Kidney tubule cell (primary cell): ENCODE results near the gene MMP2.

ENCODE experiments used
- DNase-seq: peaks from one replicate; pipeline ENCODE4 v3.0.0-alpha.2; 2018; ENCODE audit warnings: low spot score

MMP2 gene

DNA sequence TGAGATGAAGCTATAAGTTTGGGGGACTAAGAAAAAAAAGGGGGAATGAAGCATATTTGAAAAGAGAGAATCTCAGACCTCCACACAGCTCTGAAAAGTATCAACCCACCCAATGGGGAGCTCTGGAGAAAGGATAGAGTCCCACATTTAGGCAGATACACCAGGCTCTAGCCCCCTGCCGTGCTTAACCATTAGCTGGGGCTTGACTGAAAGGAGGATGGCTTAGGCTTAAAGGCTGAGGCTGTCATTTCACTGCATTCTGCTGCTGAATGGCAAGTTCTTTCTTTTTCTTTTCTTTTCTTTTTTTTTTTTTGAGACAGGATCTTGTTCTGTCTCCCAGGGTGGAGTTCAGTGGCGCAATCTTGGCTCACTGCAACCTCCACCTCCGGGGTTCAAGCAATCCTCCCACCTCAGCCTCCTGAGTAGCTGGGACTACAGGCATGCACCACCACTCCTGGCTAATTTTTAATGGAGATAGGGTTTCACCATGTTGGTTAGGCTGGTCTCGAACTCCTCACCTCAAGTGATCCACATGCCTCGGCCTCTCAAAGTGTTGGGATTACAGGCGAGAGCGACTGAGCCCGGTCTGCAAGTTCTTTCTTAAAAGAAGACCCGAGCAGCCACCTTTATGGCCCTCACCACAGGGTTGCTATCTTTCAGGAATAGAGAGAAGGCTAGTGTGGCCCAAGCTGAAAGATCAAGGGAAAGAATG is 9.0 kb upstream of the MMP2 start:
- DNase-seq, result no peak

DNA sequence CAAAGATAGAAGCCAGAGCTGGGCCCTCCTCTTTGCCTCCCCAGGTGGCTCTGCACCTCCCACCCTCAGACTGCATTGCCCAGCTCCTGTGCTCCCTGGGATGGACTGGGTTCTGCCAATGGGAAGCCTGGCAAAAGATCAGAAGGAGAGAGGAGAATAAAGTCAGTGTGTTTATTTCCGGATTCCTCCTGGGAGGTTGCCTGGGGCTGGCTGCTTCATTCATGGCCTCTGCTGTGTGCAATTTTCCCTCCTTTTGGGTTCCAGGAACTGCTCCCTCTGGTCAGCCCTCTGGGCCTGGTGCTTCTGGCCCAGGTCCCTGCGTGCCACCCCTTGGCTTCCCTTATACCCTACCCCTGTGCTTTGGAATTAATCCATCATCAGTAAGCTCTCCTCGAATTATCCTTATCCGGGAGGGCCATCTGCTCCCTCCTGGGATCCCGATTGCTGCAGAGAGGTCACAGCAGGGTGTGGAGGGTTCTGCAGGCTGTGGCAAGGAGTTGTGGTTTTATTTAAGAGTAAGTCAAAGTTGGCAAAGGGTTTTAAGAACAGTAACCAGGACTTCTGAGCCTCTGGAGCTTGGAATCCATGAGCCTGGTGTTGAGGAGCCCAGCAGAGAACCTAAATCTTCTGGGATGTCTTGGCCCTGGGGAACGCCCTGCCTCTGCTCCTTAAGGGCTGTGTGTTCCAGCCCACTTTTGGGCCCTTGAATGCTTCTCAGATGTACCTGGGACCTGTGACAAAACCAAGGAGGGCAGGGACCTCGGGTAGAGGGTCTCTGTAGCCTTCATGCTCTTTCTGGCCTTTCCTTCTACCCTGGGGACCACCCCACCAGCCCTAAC is 8.2 kb upstream of the MMP2 start:
- DNase-seq, result peak; percentile 18

DNA sequence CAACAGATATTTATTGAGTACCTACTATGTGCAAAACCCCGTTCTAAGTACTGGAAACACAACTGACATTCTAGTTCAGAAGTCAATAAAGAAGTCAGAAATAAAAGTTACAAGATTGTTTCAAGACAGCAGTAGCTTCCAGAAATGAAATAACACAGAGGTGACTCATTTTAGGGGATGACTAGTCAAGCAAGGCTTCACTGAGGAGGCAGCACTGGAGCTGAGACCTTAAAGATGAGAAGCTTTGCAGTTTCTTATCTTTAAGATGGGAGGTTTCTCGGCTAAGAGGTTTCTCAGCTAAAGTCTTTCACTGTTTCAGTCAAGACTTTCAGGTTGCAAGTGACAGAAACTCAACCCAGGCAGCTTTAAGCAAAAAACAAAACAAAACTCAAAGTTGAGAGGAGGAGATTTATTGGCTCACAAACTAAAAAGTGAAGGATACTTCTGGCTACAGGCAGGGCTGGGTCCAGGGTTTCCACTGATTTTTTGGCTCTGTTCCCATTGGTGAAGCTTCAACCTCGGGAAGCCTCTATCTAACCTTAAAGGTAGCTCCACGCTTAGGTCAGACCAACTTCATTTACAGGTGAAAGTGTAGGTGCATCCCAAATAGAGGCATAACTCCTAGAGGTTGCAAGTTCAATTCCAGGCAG is 7.4 kb upstream of the MMP2 start:
- DNase-seq, result peak; percentile 85

DNA sequence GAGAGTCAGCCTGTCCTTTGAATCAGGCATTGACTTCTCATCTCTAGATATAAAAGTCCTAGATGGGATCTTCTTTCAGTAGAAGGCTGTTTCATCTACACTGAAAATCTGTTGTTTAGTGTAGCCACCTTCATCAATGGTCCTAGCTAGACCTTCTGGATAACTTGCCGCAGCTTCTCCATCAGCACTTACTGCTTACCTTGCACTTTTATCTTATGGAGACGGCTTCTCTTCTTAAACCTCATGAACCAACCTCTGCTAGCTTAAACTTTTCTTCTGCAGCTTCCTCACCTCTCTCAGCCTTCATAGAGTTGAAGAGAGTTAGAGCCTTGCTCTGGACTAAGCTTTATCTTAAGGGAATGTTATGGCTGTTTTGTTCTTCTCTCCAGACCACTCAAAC is 5.4 kb upstream of the MMP2 start:
- no peak for DNase-seq

DNA sequence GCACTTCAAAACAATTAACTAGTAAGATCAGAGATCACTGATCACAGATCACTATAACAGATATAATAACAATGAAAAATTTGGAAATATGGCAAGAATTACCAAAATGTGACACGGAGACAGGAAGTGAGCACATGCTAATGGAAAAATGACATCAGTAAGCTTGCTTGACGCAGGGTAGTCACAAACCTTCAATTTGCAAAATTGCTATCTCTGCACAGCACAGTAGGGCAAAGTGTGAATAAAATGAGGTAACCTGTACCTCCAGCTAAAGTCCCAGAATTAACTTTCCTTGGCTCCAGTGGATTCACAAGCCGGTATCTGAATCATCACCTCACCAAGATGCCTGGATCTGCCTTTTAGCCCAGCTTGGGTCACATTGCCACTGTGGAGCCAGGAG is 4.2 kb upstream of the MMP2 start:
- no peak for DNase-seq

DNA sequence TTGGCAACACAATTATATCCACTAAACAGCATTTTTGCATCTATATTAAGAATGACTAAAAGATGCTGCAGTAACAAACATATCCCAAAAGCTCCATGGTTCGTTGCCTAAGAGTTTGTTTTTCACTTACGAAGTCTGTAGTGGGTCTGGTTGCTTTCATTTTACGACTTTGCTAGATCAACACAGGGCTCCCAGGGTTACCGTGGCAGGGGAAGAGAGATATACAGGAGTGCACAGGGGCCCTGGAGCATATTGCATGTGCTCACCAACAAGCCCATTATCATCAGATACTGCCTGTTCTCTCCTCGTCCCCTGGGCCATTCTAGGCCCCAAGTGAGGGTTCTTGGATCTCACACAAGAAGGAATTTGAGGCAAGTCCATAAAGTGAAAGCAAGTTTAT is 3.1 kb upstream of the MMP2 start:
- no peak for DNase-seq

DNA sequence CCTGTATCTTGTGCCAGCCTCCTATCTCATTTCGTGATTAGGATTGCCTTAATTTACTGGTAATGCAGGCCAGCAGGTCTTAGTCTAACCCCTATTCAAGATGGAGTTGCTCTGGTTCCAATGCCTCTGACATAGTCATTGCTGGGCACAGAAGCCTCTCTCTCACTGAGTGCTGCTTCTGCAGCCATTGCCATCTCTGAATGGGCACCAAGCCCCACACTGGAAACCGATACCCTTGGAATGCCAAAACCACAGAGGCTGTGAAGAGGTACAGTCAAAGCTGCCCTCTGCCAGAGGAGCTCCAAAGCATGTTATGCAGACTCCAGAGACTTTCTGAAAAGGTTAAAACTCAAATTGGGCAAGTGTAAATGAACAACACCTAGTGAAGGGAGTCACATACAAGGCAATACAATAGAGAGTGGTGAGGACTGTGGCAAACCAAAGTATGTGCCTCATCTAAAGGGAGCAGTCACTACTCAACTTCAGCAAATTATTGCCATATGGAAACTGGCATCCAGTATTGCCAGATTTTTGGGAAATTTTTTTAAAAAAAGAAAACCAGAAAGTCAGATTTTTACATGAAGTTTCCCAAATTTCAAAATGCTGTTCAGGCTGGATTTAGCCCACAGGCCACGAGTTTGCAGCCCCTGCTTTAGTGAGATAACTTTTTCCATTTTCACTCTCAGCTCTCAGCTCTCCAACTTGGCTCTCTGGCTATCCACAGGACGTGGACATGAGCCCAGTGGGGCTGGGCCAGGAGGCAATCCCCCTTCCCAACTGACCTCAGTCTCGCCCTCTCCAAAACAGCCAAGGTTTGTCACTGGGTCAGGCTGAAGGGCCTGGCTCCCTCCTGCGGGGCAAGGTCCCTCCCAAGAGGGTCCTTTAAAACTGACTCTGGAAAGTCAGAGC is 2.1 kb upstream of the MMP2 start:
- no peak for DNase-seq

DNA sequence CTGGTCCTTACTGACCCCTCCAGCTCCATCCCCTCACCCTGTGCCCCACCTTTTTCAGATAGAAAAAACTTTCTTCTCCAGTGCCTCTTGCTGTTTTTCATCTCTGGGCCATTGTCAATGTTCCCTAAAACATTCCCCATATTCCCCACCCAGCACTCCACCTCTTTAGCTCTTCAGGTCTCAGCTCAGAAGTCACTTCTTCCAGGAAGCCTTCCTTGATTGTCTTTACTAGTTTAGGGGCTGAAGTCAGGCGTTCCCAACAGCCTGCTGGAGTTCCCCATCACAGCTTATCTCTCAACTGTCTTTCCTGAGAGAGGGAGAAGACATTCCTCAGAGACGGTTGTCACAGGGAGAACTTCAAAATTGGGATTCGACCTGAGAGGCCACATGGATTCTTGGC is 1.3 kb upstream of the MMP2 start:
- no peak for DNase-seq

DNA sequence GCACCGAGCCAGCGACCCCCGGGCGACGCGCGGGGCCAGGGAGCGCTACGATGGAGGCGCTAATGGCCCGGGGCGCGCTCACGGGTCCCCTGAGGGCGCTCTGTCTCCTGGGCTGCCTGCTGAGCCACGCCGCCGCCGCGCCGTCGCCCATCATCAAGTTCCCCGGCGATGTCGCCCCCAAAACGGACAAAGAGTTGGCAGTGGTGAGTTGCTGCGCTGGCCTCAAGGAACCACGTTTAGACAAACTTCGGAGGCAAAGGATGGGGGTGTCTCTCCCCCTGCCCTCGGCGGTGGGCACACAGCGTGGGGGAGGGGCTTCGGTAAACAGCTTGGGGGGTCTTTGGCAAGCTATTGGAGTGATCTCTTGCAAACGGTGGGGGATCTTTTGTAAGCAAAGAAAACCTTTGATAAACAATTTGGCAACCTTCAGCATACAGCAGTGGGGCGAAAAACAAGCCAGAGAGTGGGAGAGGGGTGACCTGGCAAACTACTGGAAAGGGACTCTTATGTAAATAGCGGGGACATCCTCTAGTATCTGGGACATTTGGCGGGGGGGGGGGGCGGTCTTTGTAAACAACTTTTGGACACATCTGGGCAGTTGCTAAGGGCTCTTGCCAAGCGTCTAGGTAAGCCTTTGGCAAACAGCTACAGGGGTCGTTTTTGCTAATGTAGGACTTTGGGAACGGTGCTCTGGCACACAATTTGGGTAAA is 587 bp downstream of the MMP2 start:
- no peak for DNase-seq

DNA sequence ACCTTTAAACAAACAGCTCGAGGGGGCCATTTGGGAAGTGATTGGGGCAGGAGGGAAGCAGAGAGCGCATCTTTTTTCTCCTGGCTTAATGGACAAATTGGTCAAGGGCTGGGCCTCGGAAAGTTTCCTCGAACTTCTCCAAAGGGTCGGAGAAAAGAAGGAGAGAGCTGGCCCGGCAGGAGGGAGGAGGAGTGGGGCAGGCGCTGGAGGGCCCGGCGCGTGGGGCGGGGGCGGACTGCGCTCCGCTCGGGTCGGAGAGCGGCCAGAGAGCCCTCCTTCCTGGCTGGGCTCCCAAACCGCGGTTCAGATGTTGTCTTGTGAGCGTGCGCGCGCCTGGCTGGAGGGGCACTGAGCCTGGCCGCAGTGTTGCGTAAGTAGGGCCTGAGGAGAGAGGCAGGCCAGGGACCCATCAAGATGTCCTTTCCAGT is 1.2 kb downstream of the MMP2 start:
- DNase-seq, result peak; percentile 46

DNA sequence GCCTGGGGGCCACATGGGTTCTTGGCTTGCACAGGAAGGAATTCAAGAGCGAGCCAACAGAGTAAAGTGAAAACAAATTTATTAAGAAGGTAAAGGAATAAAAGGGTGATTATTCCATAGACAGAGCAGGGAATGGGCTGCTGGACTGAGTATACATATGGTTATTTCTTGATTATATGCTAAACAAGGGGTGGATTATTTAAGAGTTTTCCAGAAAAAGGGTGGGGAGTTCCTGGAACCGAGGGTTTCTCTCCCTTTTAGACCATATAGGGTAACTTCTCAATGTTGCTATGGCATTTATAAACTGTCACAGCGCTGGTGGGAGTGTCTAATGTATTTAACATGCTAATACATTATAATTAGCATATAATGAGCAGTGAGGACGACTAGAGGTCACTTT is 2.0 kb downstream of the MMP2 start:
- DNase-seq, result no peak

DNA sequence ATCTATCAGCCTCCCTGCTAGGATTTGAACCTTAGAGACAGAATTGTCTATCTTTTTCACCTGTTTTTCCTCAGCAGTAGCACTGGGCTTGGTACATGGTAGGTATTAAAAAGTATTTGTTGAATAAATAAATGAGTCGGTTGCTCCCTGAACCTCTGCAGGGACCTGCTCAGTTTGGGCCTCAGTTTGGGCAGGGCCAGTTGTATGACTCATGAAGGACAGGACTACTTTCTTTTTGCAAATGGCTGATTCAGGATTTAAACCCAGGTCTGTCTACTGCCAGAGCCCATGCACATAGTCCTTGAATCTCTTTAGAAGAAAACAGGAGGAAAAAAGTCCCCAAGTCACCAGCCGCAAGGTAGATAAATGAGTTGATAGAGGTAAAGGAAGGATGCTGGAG is 3.1 kb downstream of the MMP2 start:
- peak; percentile 29 for DNase-seq

DNA sequence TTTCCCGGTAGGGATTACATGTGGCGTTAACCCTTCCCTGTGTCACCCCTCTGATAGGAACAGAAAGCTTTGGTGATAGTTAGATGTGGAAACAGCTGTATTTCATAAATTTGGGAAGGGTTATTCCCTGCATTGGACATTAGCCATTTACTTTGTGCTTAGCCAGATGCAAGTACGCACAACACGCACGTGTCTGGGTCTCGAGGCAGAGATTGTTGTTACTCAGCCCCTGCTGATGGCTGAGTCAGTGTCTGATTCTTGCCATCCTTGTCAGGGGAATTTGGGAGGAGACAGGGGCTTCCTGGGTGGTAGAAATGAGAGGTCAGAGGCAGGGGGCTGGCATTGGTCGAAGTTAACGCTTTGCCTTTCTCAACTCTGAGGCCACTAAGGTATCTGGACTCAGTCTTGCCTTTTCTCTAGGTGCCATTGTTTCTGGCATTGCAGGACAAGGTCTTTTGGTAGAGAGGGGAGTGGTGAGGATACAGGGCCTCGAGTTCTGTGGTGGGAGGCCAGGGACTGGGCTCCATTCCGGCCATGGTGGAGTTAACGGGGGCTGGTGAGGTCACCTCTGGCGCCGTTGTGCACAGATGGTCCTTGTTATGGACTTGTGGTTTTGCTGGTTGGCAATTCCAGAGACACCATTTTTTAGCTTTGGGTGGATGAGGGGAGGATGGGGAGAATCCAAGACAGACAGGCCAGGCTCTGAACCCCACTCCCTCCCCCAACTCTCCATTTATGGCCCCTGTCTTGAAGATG is 8.2 kb downstream of the MMP2 start:
- peak; percentile 54 for DNase-seq

DNA sequence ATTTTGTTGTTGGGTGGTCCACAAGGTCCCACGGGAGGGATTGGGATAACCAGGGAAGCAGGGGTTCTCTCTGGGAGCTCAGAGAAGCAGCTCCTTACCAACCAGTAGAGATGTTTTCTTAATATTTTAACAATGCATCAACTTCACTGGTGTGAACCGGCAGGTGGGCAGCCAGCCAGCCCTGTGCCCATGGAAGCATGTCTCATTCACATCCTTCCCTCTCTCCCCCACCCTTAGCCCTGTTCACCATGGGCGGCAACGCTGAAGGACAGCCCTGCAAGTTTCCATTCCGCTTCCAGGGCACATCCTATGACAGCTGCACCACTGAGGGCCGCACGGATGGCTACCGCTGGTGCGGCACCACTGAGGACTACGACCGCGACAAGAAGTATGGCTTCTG is 9.3 kb downstream of the MMP2 start:
- peak; percentile 71 for DNase-seq

DNA sequence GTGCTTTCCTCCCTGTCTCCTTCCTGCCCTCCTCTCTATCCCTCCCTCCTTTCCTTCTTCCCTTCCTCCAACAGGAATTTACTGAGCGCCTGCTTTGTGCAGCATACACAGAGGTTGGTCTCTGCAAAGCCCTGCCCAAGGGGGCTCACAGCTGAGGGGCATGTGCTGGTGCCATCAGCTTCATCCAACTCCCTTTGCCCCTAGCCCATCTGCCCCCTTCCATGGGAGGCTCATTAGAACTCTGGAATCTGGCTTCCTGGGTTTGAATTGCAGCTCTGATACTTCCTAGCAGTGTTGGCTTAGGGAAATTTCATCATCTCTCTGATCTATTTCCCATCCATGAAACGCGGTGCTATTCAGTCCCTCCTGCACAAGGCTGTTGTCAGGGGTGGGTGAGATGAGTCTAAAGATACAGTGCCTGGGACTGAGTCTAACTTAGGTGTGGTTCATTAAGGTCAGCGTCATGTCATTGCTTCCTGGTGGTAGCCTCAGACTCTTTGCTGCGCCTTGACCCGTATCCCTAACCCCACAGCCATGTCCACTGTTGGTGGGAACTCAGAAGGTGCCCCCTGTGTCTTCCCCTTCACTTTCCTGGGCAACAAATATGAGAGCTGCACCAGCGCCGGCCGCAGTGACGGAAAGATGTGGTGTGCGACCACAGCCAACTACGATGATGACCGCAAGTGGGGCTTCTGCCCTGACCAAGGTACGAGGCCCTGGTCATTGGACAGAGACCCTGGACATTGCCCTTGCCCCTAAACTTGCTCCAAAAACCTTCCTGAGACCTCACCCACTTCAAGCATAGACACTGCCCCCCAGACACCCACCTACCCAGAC is 10.3 kb downstream of the MMP2 start:
- no peak for DNase-seq

DNA sequence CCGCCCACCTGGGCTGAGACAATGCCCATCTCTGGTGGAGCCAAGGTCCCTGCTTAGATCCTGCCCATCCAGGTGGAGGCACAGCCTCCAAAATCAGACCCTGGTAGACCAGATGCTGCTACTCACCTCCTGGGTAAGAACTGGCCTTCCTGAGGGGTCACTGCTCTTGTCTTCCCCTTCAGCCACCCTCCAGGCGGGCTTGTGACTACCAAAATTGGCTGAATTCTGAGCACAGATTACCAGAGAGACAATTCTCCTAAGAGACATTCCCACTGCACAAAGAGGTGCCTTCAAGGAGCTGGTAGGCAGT is 10.9 kb downstream of the MMP2 start:
- no peak for DNase-seq

DNA sequence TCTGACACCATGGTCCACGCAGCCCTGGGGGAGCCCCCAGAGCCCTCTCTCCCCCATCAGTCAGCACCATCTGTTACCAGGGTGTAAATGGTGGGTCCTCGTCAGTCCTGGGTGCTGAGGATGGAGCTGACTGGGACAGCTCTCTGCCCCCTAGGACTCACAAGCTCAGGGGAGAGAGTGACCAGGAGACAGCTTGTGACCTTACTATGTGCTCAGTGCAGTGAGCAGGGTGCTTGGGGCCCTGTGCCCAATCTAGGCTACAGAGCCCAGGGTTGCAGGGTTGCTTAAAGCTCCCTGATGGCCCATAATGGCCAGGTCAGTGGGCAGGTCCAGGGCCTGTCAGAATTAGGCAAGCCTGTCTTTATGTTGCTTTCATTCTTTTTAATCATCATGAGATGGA is 11.3 kb downstream of the MMP2 start:
- no peak for DNase-seq

DNA sequence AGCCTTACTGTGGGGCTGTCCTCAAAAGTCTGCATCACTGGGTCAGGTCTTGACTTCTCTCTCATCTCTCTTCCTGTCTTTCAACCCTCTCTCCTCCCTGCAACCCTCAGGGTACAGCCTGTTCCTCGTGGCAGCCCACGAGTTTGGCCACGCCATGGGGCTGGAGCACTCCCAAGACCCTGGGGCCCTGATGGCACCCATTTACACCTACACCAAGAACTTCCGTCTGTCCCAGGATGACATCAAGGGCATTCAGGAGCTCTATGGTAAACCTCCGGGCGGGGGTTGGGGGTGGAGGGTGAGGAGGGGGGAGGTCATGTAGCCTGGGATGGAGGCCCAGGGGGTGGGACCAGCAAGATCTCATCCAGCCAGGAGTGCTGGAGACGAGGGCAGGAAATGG is 12.7 kb downstream of the MMP2 start:
- no peak for DNase-seq

DNA sequence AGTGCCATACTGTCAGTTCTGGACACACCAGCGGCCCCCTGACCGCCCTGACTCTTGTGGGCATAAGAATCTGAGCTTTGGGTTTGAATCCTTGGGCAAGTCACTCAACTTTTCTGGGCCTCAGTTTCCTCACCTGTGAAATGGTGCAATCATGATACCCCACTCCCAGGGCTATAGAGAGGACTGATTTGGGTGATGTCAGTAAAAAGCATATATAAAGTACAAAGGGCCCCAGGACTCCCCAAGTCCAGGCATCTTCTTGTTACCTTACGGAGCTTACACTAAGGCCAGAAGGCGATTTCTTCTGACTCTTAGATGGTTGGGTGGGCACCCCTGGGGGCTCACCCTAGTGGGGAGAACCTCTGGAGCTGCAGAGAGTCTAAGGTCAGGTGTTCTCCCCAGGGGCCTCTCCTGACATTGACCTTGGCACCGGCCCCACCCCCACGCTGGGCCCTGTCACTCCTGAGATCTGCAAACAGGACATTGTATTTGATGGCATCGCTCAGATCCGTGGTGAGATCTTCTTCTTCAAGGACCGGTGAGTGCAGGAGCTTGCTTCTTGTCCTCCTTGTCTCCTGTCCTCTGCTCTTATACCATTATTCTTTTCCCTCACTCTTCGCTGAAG is 13.9 kb downstream of the MMP2 start:
- DNase-seq, result no peak
